UCSD-AML1 (cell line): ENCODE data around the gene B3GAT1.

ENCODE experiments used
- DNase-seq: peaks from one replicate; lab custom pipeline; 2025; ENCODE audit not compliant: unreplicated experiment; lab: John Stamatoyannopoulos, UW

The B3GAT1 gene

GRCh38 chr11:134413043-134413825, 1.2 kb upstream of the B3GAT1 start:
- DNase-seq: no peak

DNA sequence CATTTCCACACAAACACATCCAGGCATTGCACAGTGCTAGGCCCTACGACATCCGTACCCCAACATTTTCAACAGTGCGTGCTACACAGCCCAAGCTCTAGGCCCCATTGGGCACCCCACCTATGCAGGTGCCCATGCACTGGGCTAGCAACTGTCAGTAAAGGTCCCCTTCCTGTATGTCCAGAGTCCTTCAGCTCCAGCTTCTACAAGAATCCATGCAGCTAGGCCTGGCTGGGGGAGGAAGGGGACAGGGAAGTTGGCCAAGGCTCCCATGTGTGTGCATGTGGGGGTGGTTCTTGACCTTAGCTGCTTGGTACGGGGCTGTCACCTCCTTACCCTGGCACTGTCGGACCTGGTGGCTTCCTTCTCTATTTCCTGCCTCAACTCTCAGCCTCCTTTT, 1.3 kb downstream of the B3GAT1 start:
- DNase-seq: no peak

- no peak for DNase-seq
Observed at GRCh38 chr11:134409552-134410429, 2.3 kb downstream of the B3GAT1 start.

- DNase-seq: no peak
Observed at GRCh38 chr11:134407923-134408322, 4.1 kb downstream of the B3GAT1 start.

GRCh38 chr11:134407321-134407828, 4.7 kb downstream of the B3GAT1 start:
- no peak for DNase-seq

- DNase-seq: no peak
Observed at GRCh38 chr11:134406264-134407185, 5.5 kb downstream of the B3GAT1 start.

DNA sequence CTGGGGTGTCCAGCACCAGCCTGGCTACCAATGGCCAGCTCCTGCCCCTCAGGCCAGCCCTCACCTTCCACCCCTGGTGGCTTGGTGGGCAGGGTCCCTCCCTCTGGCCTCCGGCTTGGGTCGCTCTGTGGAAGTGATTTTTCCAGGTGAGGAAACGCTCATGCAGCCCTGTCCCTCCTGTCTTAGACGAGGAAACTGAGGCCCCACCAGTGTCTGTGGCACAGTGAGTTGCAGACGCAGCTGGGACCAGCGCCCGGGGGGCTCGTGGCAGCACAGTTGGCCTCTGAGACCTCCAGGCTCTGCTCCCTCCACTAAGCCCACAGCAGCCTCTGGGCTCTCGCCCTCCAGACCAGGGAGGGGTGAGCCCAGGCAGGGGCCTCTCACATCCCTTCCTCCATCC, 6.2 kb downstream of the B3GAT1 start:
- DNase-seq: no peak

DNA sequence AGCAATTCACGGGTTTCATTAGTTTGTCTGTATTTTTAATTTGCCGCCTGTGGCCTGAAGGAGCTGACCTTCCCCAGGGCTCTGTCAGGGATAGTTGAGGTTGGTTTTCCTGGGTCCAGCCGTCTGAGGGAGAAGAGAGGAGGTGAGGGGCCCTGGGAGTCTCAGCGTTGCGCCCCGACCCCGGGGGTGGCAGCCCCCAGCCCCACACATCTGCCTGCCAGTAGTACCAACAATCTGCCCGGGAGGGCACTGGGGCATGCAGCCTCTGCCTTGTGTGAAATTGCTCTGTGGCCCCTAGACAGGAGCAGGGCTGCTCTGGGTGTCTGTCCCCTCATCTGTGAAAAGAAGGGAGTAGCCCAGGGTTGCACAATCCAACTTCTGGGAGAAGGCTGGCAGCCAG, 6.6 kb downstream of the B3GAT1 start:
- DNase-seq: no peak

GRCh38 chr11:134404575-134405341, 7.3 kb downstream of the B3GAT1 start:
- no peak for DNase-seq

DNA sequence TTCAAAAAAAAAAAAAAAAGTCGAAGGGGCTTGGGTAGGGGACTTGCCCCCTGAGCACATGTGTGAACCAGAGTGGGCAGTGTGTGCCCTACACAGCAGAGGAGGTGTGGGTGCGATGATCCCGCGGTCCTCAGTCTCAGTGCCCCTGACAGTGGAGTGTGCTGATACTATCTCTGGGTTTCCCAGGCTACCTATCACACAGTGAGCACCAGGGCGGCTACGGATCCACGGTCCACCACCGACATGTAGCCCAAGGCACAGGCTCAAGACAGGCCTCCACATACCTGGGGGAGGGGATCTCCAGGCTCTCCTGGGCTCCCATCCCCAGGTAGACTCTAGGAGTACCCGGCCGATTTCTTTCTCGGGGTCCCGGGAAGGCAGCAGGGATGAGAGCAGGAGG, 9.1 kb downstream of the B3GAT1 start:
- DNase-seq: no peak

- DNase-seq: no peak
Observed at GRCh38 chr11:134401825-134402809, 9.9 kb downstream of the B3GAT1 start.

- DNase-seq: no peak
Observed at GRCh38 chr11:134399996-134400395, 12.0 kb downstream of the B3GAT1 start.

DNA sequence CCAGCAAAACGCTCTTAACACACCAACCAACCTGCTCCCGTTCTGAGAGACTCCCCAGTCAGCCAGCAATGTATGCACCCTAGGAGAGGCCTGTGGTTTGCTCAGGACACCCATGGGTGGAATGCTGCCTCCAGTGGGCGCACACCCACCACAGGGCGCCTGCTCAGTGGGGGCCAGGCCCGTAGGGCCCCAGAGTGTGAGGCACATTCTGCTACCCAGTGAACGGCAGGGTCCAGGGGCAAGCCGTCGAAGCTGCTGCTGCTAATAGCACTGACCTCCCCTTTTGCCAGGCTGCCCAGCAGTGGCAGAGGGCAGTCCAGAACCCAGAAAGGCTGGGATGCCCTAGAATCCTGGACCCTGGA, 12.8 kb downstream of the B3GAT1 start:
- no peak for DNase-seq

- no peak for DNase-seq
Observed at GRCh38 chr11:134398644-134399292, 13.3 kb downstream of the B3GAT1 start.

DNA sequence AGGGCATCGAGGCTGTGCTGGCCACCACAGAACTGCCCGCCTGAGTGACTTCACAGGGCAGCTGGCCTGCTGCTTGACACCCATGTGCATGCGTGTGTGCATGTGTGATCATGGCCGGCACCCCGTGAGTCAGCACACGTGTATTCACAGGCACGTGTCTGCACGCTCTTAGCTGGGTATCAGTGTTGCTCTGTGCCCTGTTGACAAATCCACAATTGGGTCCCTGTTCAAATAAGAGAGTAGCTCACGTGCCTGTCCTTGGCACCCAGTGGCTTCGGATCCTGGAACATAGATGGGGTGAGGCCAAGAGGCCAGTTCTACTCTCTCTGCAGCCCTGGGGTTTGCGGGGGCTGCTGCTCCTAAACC, 14.0 kb downstream of the B3GAT1 start:
- no peak for DNase-seq

DNA sequence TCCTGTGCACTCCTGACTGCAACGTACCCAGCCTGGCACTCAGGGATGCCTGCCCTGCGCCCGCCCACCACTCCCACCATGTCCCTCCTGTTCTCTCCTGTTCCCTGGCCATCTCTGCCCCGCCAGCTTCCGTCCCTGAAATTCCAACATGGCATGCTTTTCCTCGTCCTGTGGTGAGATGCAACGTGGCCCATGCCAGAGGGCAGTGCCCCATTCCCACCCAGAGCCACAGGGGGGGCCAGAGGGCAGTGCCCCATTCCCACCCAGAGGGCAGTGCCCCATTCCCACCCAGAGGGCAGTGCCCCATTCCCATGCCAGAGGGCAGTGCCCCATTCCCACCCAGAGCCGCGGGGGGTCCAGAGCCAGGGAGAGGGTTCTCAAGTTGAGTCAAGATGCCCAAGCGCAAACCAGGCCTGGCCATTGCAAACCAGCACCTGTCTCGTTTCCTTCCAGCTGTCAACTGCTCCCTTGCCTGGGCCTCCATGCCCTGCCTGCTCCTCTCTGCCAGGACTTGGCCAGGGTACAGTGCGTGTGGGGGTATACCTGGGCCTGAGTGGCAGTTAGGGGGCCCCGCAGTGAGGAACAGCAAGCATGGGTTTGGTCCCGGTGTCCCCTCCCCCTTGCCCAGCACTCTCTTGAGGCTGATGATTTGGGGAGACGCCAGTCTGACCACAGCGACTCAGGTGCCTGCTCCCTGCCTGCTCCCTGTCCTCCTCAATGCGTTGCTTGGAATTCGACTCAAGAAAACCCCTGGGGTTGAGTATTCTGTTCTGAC, 14.6 kb downstream of the B3GAT1 start:
- DNase-seq: no peak

DNA sequence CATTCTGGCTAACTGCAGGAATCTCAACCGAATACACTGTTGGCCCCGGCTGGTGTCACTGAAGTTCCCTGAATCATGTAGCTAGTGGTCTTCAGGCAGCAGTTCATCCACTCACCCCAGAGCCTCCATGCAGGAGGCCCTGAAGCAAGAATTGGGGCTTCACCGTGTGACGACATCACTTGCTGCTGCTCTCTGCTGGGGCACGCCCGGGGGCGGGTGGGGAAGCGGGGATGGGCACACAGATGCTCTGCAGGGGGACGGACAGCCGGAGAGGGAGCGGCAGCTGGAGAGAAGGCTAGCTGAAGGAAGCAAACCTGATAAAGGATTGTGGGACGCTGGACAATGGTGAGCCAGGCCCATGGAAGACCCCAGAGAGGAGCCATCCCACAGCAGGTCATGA, 17.0 kb downstream of the B3GAT1 start:
- DNase-seq: no peak

GRCh38 chr11:134394311-134394710, 17.7 kb downstream of the B3GAT1 start:
- no peak for DNase-seq
